Measurements from ENCODE around the gene NTN3. TPM values are rescaled to one million over a fixed set of nuclear protein-coding genes. Genes with fewer than 3 reads are reported as not detected.

NTN3 gene
- total RNA-seq, 1 donor from 2014 or later = 0.23 TPM

DNA sequence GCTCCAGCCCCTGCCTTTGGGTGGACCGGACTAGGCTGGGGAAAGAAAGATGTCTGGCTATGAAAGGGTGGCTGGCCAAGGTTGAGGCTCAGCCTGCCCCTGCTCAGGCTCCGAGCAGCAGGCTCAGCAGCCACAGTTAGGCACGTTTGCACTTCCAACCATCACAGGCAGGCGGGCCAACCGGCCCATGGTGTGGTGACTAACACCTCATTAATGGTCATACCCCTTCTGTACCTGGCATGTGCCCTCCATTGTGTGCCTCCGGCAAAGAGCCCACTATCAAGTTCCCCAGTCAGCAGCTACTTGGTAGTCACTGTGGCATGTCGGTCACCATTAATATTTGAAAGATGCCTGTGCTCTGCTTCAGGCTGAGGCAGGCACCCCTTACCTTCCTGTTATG is 10.6 kb downstream of the NTN3 start:
- H3K4me3 ChIP-seq (ENCODE audit: low read depth, low read length) = no peak overlapping the region
- TF ChIP-seq, protein P1, sequence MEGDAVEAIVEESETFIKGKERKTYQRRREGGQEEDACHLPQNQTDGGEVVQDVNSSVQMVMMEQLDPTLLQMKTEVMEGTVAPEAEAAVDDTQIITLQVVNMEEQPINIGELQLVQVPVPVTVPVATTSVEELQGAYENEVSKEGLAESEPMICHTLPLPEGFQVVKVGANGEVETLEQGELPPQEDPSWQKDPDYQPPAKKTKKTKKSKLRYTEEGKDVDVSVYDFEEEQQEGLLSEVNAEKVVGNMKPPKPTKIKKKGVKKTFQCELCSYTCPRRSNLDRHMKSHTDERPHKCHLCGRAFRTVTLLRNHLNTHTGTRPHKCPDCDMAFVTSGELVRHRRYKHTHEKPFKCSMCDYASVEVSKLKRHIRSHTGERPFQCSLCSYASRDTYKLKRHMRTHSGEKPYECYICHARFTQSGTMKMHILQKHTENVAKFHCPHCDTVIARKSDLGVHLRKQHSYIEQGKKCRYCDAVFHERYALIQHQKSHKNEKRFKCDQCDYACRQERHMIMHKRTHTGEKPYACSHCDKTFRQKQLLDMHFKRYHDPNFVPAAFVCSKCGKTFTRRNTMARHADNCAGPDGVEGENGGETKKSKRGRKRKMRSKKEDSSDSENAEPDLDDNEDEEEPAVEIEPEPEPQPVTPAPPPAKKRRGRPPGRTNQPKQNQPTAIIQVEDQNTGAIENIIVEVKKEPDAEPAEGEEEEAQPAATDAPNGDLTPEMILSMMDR (conservative IDR thresholded peaks at IDR 0.05; ENCODE audit: low read depth, low read length) = peak; percentile 11
- no peak for DNase-seq (ENCODE audit: low read depth)

DNA sequence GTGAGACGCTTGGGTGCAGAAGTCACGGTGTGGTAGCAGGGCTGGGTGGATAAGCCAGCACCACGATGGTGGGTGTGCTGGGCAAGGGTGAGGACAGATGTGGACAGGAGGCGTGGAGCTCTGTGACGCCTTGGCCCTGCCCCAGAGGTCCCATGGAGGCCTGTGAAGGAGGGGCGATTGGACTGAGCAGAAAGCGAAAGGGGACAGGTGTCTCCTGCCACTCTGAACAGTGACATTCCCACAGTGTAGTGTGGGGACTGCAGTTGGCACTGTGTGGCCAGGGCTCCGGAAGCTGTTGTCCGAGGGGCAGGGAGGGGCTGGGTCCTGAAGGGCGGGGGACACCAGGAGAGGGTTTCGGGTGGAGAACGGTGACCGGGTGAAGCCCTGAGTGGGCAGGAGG is 11.2 kb downstream of the NTN3 start:
- TF ChIP-seq, protein P1 (conservative IDR thresholded peaks at IDR 0.05; ENCODE audit: low read depth, low read length) = no peak
- H3K4me3 ChIP-seq (ENCODE audit: low read depth, low read length) = no peak overlapping the region
- no peak for DNase-seq (ENCODE audit: low read depth)

DNA sequence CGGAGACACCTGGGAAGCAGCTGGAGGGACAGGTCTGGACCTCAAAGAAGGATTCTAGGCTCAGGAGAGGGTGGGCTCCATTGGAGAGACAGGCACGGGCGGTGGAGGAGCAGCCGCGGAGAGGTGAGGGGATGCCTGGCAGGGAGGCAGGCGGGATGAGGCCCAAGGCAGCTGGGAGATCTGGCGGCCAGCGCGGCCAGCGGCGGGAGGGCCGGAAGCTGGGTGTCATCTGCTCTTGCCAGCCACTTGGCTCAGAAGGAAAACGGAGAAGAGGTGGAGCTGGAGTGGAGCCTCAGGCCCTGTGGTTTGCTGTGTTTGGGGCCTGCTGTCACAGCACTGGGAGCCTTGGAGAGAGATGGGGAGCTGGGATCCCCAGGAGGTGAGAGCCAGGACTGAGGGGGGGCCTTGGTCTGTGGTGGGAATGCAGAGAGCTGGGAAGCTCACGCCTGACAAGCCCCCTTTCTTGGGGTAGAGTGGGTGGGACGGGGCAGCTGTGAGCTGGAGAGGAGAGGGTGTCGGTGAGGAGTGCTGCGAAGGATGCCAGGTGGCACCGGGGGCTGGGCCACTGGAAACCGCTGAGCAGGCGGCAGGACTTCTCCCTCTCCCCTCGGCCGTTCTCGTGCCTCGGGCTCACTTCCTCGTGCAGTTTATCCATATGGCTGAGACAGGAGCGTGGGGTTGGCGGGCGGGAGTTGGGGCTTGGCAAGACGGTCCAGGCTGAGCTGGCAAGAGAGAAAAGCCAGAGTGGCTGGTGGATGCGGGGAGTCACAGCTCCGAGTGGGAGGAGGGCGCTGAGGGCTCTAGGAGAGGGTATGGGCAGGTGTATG is 11.8 kb downstream of the NTN3 start:
- H3K4me3 ChIP-seq (ENCODE audit: low read depth, low read length) = no peak overlapping the region
- DNase-seq (ENCODE audit: low read depth) = no peak
- TF ChIP-seq, protein P1 (conservative IDR thresholded peaks at IDR 0.05; ENCODE audit: low read depth, low read length) = no peak

DNA sequence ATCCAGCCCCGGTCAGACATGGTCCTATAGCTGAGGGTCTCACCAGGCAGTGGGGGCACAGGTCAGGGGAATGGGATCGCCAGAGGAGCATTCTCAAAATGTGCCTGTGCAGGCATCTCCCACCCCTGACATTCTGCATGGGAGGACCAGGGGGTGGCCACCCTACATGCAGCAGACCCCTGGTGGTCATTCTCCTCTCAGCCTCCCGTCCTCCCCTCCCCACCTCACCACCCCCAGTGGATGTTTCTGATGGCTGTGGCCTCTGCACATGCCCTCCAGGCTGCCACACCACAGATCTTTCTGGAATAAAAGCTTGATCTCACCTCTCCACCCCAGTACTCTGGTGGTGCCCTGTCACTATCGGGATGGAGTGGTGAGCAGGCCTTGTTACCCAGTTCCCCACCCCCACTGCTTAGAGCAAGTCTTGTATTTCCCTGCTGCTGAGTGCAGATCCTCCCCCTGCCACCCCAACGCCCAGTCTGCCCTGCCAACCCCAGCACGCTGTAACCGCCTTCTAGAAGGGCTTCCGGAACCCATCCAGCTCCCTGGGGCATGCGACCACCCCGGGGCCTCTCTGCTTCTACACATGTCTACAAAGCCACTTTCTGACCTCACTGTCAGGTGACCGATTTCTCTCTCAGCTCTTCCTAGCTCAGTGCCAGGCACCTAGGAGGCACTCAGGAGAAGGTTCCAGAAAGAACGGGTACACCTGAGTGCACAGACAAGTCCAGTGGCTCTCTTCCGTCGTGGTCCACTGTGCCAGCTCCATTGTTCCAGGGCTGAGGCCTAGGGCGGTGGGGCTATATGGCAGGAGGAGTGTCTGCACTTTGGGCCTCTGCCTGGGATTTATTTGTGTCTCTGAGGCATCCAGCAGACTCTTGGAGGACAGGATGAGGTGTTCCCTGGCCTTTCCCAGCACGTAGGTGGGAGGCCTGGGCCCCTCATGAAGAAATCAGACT is 13.1 kb downstream of the NTN3 start:
- TF ChIP-seq, protein P1 (conservative IDR thresholded peaks at IDR 0.05; ENCODE audit: low read depth, low read length) = no peak
- no peak for DNase-seq (ENCODE audit: low read depth)
- no peak overlapping the region for H3K4me3 ChIP-seq (ENCODE audit: low read depth, low read length)

DNA sequence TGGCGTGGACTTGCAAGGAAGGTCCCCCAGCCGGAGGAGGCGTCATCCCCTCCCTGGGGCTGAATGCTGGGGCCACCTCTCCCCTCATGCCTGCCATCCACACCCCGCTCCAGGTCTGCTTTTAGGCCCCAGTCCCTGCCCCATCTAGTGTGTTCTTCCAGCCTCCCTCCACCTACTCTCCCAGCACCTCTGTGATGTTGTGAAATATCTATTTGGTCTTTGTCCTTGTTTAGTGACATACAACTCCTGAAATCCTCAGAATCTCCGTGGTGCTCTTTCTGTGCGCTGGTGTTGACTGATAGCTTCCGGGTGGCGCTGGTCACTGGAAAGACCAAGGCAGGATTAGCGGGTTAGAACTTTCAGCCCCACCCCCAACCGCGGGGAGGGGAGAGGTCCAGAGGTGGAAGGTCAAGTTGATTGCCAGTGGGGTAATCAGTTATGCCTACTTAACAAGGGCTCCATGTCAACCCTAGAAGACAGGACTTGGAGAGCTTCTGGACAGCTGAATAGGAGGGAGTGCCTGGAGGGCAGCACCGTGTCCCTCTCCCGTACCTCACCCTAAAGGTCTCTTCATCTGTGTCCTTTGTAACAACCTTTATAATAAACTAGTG is 13.9 kb downstream of the NTN3 start:
- no peak overlapping the region for H3K4me3 ChIP-seq (ENCODE audit: low read depth, low read length)
- TF ChIP-seq, protein P1 (conservative IDR thresholded peaks at IDR 0.05; ENCODE audit: low read depth, low read length) = no peak
- DNase-seq (ENCODE audit: low read depth) = no peak

DNA sequence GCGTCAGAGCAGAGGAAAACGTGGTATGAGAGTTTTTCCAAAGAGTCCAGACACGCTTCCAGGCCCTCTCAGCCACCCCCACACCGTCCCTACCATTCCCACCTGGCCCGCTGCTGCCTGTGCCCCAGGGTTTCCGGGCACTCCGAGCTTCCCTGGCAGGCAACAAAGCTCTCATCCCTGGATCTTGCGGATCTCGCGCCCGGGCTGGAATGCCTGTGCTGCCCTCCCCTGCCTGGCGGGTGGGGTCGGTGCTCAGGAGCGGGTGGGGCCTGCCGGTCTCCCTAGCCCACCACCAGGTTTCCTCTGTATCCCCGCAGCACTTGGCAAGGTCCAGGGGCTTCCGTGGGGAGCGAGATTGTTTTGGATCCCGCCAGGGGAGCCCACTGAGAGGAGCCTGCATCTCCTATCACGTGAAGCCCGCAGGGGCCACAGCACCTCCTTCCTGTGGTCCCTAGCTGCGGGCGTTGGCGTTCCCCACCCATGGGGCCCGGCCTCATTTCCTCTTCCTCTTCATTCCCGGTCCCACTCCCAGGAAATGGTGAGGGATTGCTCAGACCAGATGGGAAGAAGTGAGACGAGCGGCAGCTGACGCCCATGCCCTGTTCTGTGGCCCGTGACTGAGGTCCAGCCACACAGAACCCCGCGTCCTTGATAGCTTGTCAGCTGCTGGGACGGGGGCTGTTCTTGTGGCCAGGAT is 14.9 kb downstream of the NTN3 start:
- no peak overlapping the region for H3K4me3 ChIP-seq (ENCODE audit: low read depth, low read length)
- DNase-seq (ENCODE audit: low read depth) = no peak
- TF ChIP-seq, protein P1 (conservative IDR thresholded peaks at IDR 0.05; ENCODE audit: low read depth, low read length) = no peak
